Measurements from ENCODE around the gene BFSP2.
A peak's percentile ranks its signal among the peaks of the same experiment; 100 is the strongest.

The BFSP2 gene

GRCh38 chr3:133371676-133372075, 28.2 kb upstream of the BFSP2 start:
- no peak for DNase-seq (ENCODE audit: low read depth)
- TF ChIP-seq CTCF (IDR thresholded peaks at IDR 0.05; ENCODE audit: insufficient read depth, low read depth, low read length, missing control alignments) = no peak
- no peak overlapping the region for H3K4me3 ChIP-seq (ENCODE audit: low read length)

- DNase-seq (ENCODE audit: low read depth) = no peak
- no peak for TF ChIP-seq CTCF (IDR thresholded peaks at IDR 0.05; ENCODE audit: insufficient read depth, low read depth, low read length, missing control alignments)
- no peak overlapping the region for H3K4me3 ChIP-seq (ENCODE audit: low read length)
Measured at GRCh38 chr3:133374708-133375402, 25.0 kb upstream of the BFSP2 start.

GRCh38 chr3:133375403-133375745, 24.5 kb upstream of the BFSP2 start:
- TF ChIP-seq CTCF (IDR thresholded peaks at IDR 0.05; ENCODE audit: insufficient read depth, low read depth, low read length, missing control alignments) = no peak
- no peak for DNase-seq (ENCODE audit: low read depth)
- no peak overlapping the region for H3K4me3 ChIP-seq (ENCODE audit: low read length)

- no peak overlapping the region for H3K4me3 ChIP-seq (ENCODE audit: low read length)
- no peak for TF ChIP-seq CTCF (IDR thresholded peaks at IDR 0.05; ENCODE audit: insufficient read depth, low read depth, low read length, missing control alignments)
- no peak for DNase-seq (ENCODE audit: low read depth)
Measured at GRCh38 chr3:133376810-133377209, 23.0 kb upstream of the BFSP2 start.

- peak; percentile 64 for DNase-seq (ENCODE audit: low read depth)
- H3K4me3 ChIP-seq (ENCODE audit: low read length) = no peak overlapping the region
- TF ChIP-seq CTCF (IDR thresholded peaks at IDR 0.05; ENCODE audit: insufficient read depth, low read depth, low read length, missing control alignments) = peak; percentile 64
Measured at GRCh38 chr3:133377396-133377795, 22.5 kb upstream of the BFSP2 start.

- DNase-seq (ENCODE audit: low read depth) = no peak
- no peak overlapping the region for H3K4me3 ChIP-seq (ENCODE audit: low read length)
- no peak for TF ChIP-seq CTCF (IDR thresholded peaks at IDR 0.05; ENCODE audit: insufficient read depth, low read depth, low read length, missing control alignments)
Measured at GRCh38 chr3:133379926-133380325, 19.9 kb upstream of the BFSP2 start.

Measured in epithelial cell of esophagus (primary cell).